ENCODE data around the gene ITGAE.
"Not testable (repeated sequence)": the region's sequence is repeated elsewhere in the genome, so short reads cannot be mapped to it uniquely, and the experiment has no call there.

The ITGAE gene

GRCh38 chr17:3800362-3801271 is at the start of gene ITGAE:
ITGAE (minus strand) TSS chr17:3801188; CDS start chr17:3801144, 44 bp downstream.
- DNase-seq, result no peak

GRCh38 chr17:3848229-3848835 is 47.3 kb upstream of the ITGAE start:
- no peak for DNase-seq

- DNase-seq, result no peak
Observed at GRCh38 chr17:3847165-3847670, 46.2 kb upstream of the ITGAE start.

GRCh38 chr17:3846437-3847164 is 45.6 kb upstream of the ITGAE start:
- no peak for DNase-seq

GRCh38 chr17:3845621-3846436 is 44.8 kb upstream of the ITGAE start, which contains the start of gene NCBP3:
NCBP3 (minus strand) TSS chr17:3846246; CDS start chr17:3846223, 23 bp downstream.
- DNase-seq, result peak; percentile 92

GRCh38 chr17:3845291-3845620 is 44.3 kb upstream of the ITGAE start:
- DNase-seq, result peak; percentile 58

- DNase-seq, result not testable (repeated sequence)
Observed at GRCh38 chr17:3844556-3844955, 43.6 kb upstream of the ITGAE start.

GRCh38 chr17:3843935-3844516 is 43.0 kb upstream of the ITGAE start:
- DNase-seq, result peak; percentile 63

- DNase-seq, result no peak
Observed at GRCh38 chr17:3838206-3838605, 37.2 kb upstream of the ITGAE start.

GRCh38 chr17:3836551-3836950 is 35.6 kb upstream of the ITGAE start:
- no peak for DNase-seq

GRCh38 chr17:3835410-3836229 is 34.6 kb upstream of the ITGAE start:
- no peak for DNase-seq

GRCh38 chr17:3834811-3835210 is 33.8 kb upstream of the ITGAE start:
- no peak for DNase-seq

GRCh38 chr17:3828852-3829232 is 27.9 kb upstream of the ITGAE start:
- DNase-seq, result no peak

- DNase-seq, result no peak
Observed at GRCh38 chr17:3828151-3828851, 27.3 kb upstream of the ITGAE start.

- peak; percentile 73 for DNase-seq
Observed at GRCh38 chr17:3827124-3827773, 26.3 kb upstream of the ITGAE start.

- DNase-seq, result no peak
Observed at GRCh38 chr17:3826191-3826590, 25.2 kb upstream of the ITGAE start.

GRCh38 chr17:3821101-3821500 is 20.1 kb upstream of the ITGAE start:
- DNase-seq, result no peak

- no peak for DNase-seq
Observed at GRCh38 chr17:3818786-3819185, 17.8 kb upstream of the ITGAE start.

- DNase-seq, result no peak
Observed at GRCh38 chr17:3817851-3818605, 17.0 kb upstream of the ITGAE start.
